Endothelial cell (in vitro differentiated cells): ENCODE measurements around the gene FRAS1. TPM values are rescaled to one million over a fixed set of nuclear protein-coding genes. Genes with fewer than 3 reads are reported as not detected.
"Not testable (repeated sequence)": the region's sequence is repeated elsewhere in the genome, so short reads cannot be mapped to it uniquely, and the experiment has no call there.

Source experiments
- DNase-seq: peaks from one replicate; pipeline ENCODE4 v3.0.0; 2021; ENCODE audit warnings: low spot score
- H3K27ac Mint-ChIP-seq: one replicate; pipeline ENCODE4 v1.8.0; 2021; ENCODE audit warnings: mixed read lengths, inconsistent platforms; ENCODE audit not compliant: unreplicated experiment
- H3K27me3 Mint-ChIP-seq: one replicate; pipeline ENCODE4 v1.8.0; 2021; ENCODE audit warnings: mild to moderate bottlenecking, moderate library complexity, mixed read lengths, inconsistent platforms; ENCODE audit not compliant: unreplicated experiment
- H3K36me3 Mint-ChIP-seq: one replicate; pipeline ENCODE4 v1.8.0; 2021; ENCODE audit warnings: mild to moderate bottlenecking, low read depth, mixed read lengths, inconsistent platforms; ENCODE audit not compliant: unreplicated experiment
- H3K4me1 Mint-ChIP-seq: one replicate; pipeline ENCODE4 v1.8.0; 2021; ENCODE audit warnings: mild to moderate bottlenecking, mixed read lengths, inconsistent platforms; ENCODE audit not compliant: unreplicated experiment
- H3K4me3 Mint-ChIP-seq: one replicate; pipeline ENCODE4 v1.8.0; 2021; ENCODE audit warnings: mild to moderate bottlenecking, mixed read lengths, inconsistent platforms; ENCODE audit not compliant: unreplicated experiment
- H3K9me3 Mint-ChIP-seq: one replicate; pipeline ENCODE4 v1.8.0; 2021; ENCODE audit warnings: mixed read lengths, inconsistent platforms; ENCODE audit not compliant: unreplicated experiment
- CTCF ChIP-seq: fragments of 200-600 bp; sonication (generic); IDR thresholded peaks from one replicate; pipeline ENCODE4 v1.5.0; 2021; ENCODE audit warnings: antibody characterized with exemption; ENCODE audit not compliant: unreplicated experiment
- total RNA-seq: library from RNA; stranded (reverse); fragmentation: NEBNext Ultra II Directional; extraction: Animal tissue kit (Norgen Biotek cat#: 25700); gene quantifications from one replicate; pipeline ENCODE4 v1.2.1, GENCODE V29; 2021; ENCODE audit not compliant: unreplicated experiment

Gene FRAS1
- total RNA-seq, 1 donor from 2014 or later, result 51.7 TPM

- H3K4me1 Mint-ChIP-seq, result no peaks in the 10 kb centered on the region
- TF ChIP-seq CTCF, result no peak
- H3K4me3 Mint-ChIP-seq, result no peak overlapping the region
- no peaks in the 10 kb centered on the region for H3K27me3 Mint-ChIP-seq
- no peaks in the 10 kb centered on the region for H3K9me3 Mint-ChIP-seq
- H3K27ac Mint-ChIP-seq, result no peak overlapping the region
- H3K36me3 Mint-ChIP-seq, result peaks cover 5% of the 10 kb centered on the region
- no peak for DNase-seq
Observed at GRCh38 chr4:78322032-78322431, 264.9 kb downstream of the FRAS1 start.

- Mint-ChIP-seq H3K27ac (no peak overlapping the region), H3K9me3 (no peaks in the 10 kb centered on the region), H3K4me3 (no peak overlapping the region), H3K4me1 (no peaks in the 10 kb centered on the region), H3K27me3 (no peaks in the 10 kb centered on the region), H3K36me3 (no peaks in the 10 kb centered on the region)
- no peak for DNase-seq
- TF ChIP-seq CTCF, result no peak
Observed at GRCh38 chr4:78323439-78323838, 266.3 kb downstream of the FRAS1 start.

DNA sequence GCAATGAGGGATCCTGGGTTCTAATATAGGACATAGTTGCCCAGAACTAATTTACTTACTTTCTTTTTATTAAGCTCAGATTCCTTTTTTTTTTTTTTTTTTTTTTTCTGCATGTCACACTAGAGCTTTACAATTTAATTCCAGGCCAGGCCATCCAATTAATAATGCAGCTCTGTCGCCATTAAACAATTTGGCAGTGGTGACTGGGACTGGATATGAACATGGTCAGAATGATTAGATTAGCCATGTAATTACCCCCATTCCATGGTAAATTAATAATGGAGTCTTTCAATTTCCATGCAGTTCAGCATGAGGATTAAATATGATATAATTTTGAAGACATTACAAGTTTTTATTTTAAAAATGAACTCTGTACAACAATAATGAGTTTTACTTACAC lies 267.5 kb downstream of the FRAS1 start:
- H3K36me3 Mint-ChIP-seq, result peaks cover 3% of the 10 kb centered on the region
- TF ChIP-seq CTCF, result no peak
- no peaks in the 10 kb centered on the region for H3K9me3 Mint-ChIP-seq
- DNase-seq, result no peak
- no peaks in the 10 kb centered on the region for H3K27me3 Mint-ChIP-seq
- no peak overlapping the region for H3K27ac Mint-ChIP-seq
- H3K4me1 Mint-ChIP-seq, result no peaks in the 10 kb centered on the region
- no peak overlapping the region for H3K4me3 Mint-ChIP-seq

GRCh38 chr4:78325271-78326157 lies 268.4 kb downstream of the FRAS1 start:
- no peak for DNase-seq
- no peaks in the 10 kb centered on the region for H3K4me1 Mint-ChIP-seq
- H3K36me3 Mint-ChIP-seq, result peaks cover 5% of the 10 kb centered on the region
- no peak overlapping the region for H3K27ac Mint-ChIP-seq
- no peak overlapping the region for H3K4me3 Mint-ChIP-seq
- no peaks in the 10 kb centered on the region for H3K27me3 Mint-ChIP-seq
- H3K9me3 Mint-ChIP-seq, result no peaks in the 10 kb centered on the region
- TF ChIP-seq CTCF, result no peak

- not testable (repeated sequence) for H3K36me3 Mint-ChIP-seq, DNase-seq, H3K27me3 Mint-ChIP-seq, H3K4me3 Mint-ChIP-seq, H3K9me3 Mint-ChIP-seq, H3K4me1 Mint-ChIP-seq, H3K27ac Mint-ChIP-seq
Observed at GRCh38 chr4:78328591-78328990, 271.5 kb downstream of the FRAS1 start.
